Measurements from ENCODE around the gene TTLL12.
"Not testable (repeated sequence)": the region's sequence is repeated elsewhere in the genome, so short reads cannot be mapped to it uniquely, and the experiment has no call there.

Gene TTLL12

DNA sequence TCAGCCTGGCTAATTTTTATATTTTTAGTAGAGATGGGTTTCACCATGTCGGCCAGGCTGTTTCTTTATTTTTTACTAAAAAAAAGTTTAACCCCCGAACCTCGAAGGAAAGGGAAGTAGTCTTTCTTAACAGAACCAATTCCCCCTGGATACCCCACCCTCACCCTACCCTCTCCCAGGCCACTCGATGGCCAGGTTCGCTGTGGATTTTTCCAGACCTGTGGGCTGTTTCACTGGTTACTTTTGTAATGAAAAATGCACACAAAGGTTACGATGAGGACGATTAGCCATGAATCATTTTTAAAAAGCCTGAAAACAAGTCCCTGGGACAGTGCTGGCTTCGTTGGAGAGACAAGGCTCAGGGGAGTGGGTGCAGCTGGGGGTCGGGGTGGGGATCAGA lies 33.0 kb downstream of the TTLL12 start:
- peak overlapping the region; percentile 63 for H3K4me3 Mint-ChIP-seq
- H3K27me3 Mint-ChIP-seq, result no peaks in the 10 kb centered on the region
- no peaks in the 10 kb centered on the region for H3K9me3 Mint-ChIP-seq
- H3K36me3 Mint-ChIP-seq (ENCODE audit: low read depth), result peaks cover 62% of the 10 kb centered on the region
- intact Hi-C loops (cut with micrococcal nuclease), result loop anchor here (5.0 kb wide), 1 partner anchor 33 kb away; the partner anchor contains the start of gene TTLL12
- H3K27ac Mint-ChIP-seq, result peak overlapping the region; percentile 82
- H3K4me1 Mint-ChIP-seq (ENCODE audit: low read depth), result peaks cover 66% of the 10 kb centered on the region

- peaks cover 66% of the 10 kb centered on the region for H3K4me1 Mint-ChIP-seq (ENCODE audit: low read depth)
- H3K36me3 Mint-ChIP-seq (ENCODE audit: low read depth), result peaks cover 49% of the 10 kb centered on the region
- peak overlapping the region; percentile 88 for H3K27ac Mint-ChIP-seq
- H3K27me3 Mint-ChIP-seq, result no peaks in the 10 kb centered on the region
- peak overlapping the region; percentile 92 for H3K4me3 Mint-ChIP-seq
- intact Hi-C loops (cut with micrococcal nuclease), result loop anchor here (5.0 kb wide), 1 partner anchor 35 kb away; the partner anchor contains the start of gene TTLL12
- no peaks in the 10 kb centered on the region for H3K9me3 Mint-ChIP-seq
These were observed 34.4 kb downstream of the TTLL12 start for GRCh38 chr22:43152357-43153071.

- Mint-ChIP-seq H3K27ac (peak overlapping the region; percentile 88), H3K4me3 (peak overlapping the region; percentile 92), H3K27me3 (no peaks in the 10 kb centered on the region), H3K9me3 (no peaks in the 10 kb centered on the region), H3K36me3 (ENCODE audit: low read depth) (peaks cover 48% of the 10 kb centered on the region), H3K4me1 (ENCODE audit: low read depth) (peaks cover 66% of the 10 kb centered on the region)
- intact Hi-C loops (cut with micrococcal nuclease), result loop anchor here (5.0 kb wide), 1 partner anchor 35 kb away; the partner anchor contains the start of gene TTLL12
These were observed 35.0 kb downstream of the TTLL12 start for GRCh38 chr22:43152003-43152356.

DNA sequence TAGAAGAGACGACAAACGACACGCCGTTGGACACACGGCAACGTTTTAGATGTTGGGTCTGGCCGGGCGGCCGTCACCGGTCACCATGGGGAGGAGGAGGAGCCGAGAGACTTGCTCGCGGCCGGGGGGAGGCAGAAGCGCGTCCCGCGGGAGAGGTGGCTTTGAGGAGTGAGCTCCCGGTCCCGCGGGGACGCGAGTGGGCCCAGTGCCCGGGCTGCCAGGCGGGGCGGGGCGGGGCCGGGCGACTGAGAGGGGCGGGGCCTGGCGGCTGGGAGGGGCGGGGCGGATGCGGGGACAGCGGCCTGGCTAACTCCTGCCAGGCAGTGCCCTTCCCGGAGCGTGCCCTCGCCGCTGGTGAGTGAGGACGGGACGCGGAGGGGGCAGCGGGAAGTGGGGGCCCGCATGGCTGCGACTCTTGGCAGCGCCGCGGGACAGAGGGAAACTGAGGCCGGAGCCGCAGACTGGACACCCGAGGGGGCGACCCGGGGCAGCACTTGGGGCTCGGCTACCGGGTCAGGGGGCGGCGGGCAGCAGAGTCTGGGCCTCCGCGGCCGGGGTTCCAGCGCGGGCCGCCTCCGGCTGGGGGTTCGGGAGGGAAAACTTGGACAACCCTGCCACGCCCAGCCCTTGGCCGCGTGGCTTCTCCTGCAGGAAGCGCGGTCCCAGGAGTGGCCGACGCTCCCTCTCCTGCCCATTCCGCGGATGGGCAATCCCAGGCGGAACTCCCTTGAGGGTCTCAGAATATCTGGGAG lies 35.5 kb downstream of the TTLL12 start, which contains the start of gene TSPO:
Gene TSPO (plus strand): TSS at position 309 of the 752 bp plus-strand sequence. CDS start 7,680 bp downstream, outside the sequence.
- peaks cover 43% of the 10 kb centered on the region for H3K36me3 Mint-ChIP-seq (ENCODE audit: low read depth)
- H3K9me3 Mint-ChIP-seq, result no peaks in the 10 kb centered on the region
- no peaks in the 10 kb centered on the region for H3K27me3 Mint-ChIP-seq
- peak within 1 kb of the TSS; percentile 92 for H3K4me3 Mint-ChIP-seq
- intact Hi-C loops (cut with micrococcal nuclease), result loop anchor here (5.0 kb wide), 1 partner anchor 36 kb away; the partner anchor contains the start of gene TTLL12
- H3K27ac Mint-ChIP-seq, result peak within 1 kb of the TSS; percentile 88
- H3K4me1 Mint-ChIP-seq (ENCODE audit: low read depth), result peaks cover 65% of the 10 kb centered on the region

GRCh38 chr22:43150731-43151206 lies 36.2 kb downstream of the TTLL12 start:
- Mint-ChIP-seq H3K9me3 (no peaks in the 10 kb centered on the region), H3K27ac (peak overlapping the region; percentile 88), H3K27me3 (no peaks in the 10 kb centered on the region), H3K36me3 (ENCODE audit: low read depth) (peaks cover 36% of the 10 kb centered on the region), H3K4me1 (ENCODE audit: low read depth) (peaks cover 65% of the 10 kb centered on the region), H3K4me3 (peak overlapping the region; percentile 92)
- intact Hi-C loops (cut with micrococcal nuclease), result loop anchor here (5.0 kb wide), 1 partner anchor 37 kb away; the partner anchor contains the start of gene TTLL12

DNA sequence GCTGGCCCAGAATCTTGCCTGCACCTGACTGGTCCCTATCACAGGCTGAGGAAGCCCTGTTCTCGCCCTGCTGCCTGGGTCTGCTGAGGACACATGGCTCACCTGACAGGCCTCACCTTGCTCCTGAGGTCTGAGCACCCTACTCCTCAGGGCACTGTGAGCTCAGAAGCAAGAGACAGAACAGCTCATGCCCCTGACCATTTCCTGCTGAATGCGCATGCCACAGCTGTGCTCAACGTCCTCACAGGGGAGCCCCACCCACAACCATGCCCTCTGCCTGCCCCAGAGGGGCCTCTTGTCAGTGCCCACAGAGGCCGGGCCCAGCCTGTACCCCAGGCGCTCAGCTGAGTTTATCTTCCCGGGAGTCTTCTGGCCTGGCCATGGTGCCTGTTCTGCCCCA lies 38.4 kb downstream of the TTLL12 start:
- Mint-ChIP-seq H3K4me1 (ENCODE audit: low read depth) (peaks cover 68% of the 10 kb centered on the region), H3K9me3 (no peaks in the 10 kb centered on the region), H3K27me3 (no peaks in the 10 kb centered on the region), H3K27ac (peak overlapping the region; percentile 78), H3K4me3 (no peak overlapping the region), H3K36me3 (ENCODE audit: low read depth) (peaks cover 22% of the 10 kb centered on the region)
- intact Hi-C loops (cut with micrococcal nuclease), result no loop called here

GRCh38 chr22:43147821-43148220 lies 39.1 kb downstream of the TTLL12 start:
- H3K36me3 Mint-ChIP-seq (ENCODE audit: low read depth), result peaks cover 23% of the 10 kb centered on the region
- H3K27ac Mint-ChIP-seq, result peak overlapping the region; percentile 78
- no peaks in the 10 kb centered on the region for H3K27me3 Mint-ChIP-seq
- intact Hi-C loops (cut with micrococcal nuclease), result no loop called here
- H3K4me1 Mint-ChIP-seq (ENCODE audit: low read depth), result peaks cover 71% of the 10 kb centered on the region
- no peaks in the 10 kb centered on the region for H3K9me3 Mint-ChIP-seq
- H3K4me3 Mint-ChIP-seq, result peak overlapping the region; percentile 45

- H3K4me3 Mint-ChIP-seq, result peak overlapping the region; percentile 23
- H3K36me3 Mint-ChIP-seq (ENCODE audit: low read depth); intact Hi-C loops (cut with micrococcal nuclease); H3K27me3 Mint-ChIP-seq; H3K9me3 Mint-ChIP-seq: not testable (repeated sequence)
- H3K4me1 Mint-ChIP-seq (ENCODE audit: low read depth), result peaks cover 72% of the 10 kb centered on the region
- peak overlapping the region; percentile 78 for H3K27ac Mint-ChIP-seq
These were observed 40.6 kb downstream of the TTLL12 start for GRCh38 chr22:43146332-43146731.

DNA sequence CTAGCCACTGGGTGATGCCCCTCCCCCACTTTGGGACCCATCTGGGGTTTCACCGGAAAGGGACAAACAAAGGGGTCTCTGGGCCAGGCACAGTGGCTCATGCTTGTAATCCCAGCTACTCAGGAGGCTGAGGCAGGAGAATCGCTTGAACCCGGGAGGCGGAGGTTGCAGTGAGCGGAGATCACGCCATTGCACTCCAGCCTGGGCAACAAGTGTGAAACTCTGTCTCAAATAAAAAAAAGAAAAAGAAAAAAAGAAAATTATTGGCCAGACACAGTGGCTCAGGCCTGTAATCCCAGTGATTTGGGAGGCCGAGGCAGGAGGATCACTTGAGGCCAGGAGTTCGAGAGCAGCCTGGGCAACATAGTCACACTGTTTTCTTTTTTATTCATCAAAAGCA lies 41.6 kb downstream of the TTLL12 start:
- intact Hi-C loops (cut with micrococcal nuclease); H3K9me3 Mint-ChIP-seq; H3K36me3 Mint-ChIP-seq (ENCODE audit: low read depth); H3K4me3 Mint-ChIP-seq; H3K27me3 Mint-ChIP-seq: not testable (repeated sequence)
- H3K4me1 Mint-ChIP-seq (ENCODE audit: low read depth), result peaks cover 63% of the 10 kb centered on the region
- H3K27ac Mint-ChIP-seq, result peak overlapping the region; percentile 78

- intact Hi-C loops (cut with micrococcal nuclease), result no loop called here
- peaks cover 13% of the 10 kb centered on the region for H3K36me3 Mint-ChIP-seq (ENCODE audit: low read depth)
- H3K9me3 Mint-ChIP-seq, result no peaks in the 10 kb centered on the region
- peaks cover 61% of the 10 kb centered on the region for H3K4me1 Mint-ChIP-seq (ENCODE audit: low read depth)
- no peak overlapping the region for H3K4me3 Mint-ChIP-seq
- H3K27me3 Mint-ChIP-seq, result no peaks in the 10 kb centered on the region
- peak overlapping the region; percentile 78 for H3K27ac Mint-ChIP-seq
These were observed 42.0 kb downstream of the TTLL12 start for GRCh38 chr22:43144949-43145348.

GRCh38 chr22:43142880-43143562 lies 43.9 kb downstream of the TTLL12 start, which contains the start of gene MCAT:
MCAT (minus strand) TSS chr22:43143398; CDS start chr22:43143348, 50 bp downstream.
- intact Hi-C loops (cut with micrococcal nuclease), result no loop called here
- Mint-ChIP-seq H3K4me1 (ENCODE audit: low read depth) (peaks cover 50% of the 10 kb centered on the region), H3K9me3 (no peaks in the 10 kb centered on the region), H3K27me3 (no peaks in the 10 kb centered on the region), H3K36me3 (ENCODE audit: low read depth) (peaks cover 29% of the 10 kb centered on the region), H3K27ac (peak within 1 kb of the TSS; percentile 93), H3K4me3 (peak within 1 kb of the TSS; percentile 87)

DNA sequence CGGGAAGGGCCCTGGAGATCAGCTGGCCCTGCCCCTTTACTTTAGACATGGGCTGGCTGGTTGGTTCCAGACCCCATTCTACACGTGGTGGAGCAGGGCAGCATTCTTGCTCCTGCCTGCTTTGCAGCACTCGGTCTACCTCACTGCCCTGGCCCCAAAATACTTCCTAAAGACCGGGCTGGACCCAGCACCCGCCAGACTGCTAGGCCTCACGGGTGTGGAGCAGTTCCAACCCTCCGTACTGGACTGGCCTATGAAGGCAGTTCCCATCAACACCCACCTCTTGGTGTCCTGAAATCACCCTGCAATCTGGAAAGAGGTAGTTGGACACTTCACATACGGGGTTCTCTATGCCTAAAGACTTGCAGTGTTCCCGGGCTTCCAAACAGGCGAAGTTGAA lies 50.1 kb downstream of the TTLL12 start:
- H3K27me3 Mint-ChIP-seq, result no peaks in the 10 kb centered on the region
- no peak overlapping the region for H3K4me3 Mint-ChIP-seq
- H3K36me3 Mint-ChIP-seq (ENCODE audit: low read depth), result peaks cover 80% of the 10 kb centered on the region
- intact Hi-C loops (cut with micrococcal nuclease), result no loop called here
- peaks cover 17% of the 10 kb centered on the region for H3K4me1 Mint-ChIP-seq (ENCODE audit: low read depth)
- H3K27ac Mint-ChIP-seq, result no peak overlapping the region
- H3K9me3 Mint-ChIP-seq, result no peaks in the 10 kb centered on the region

DNA sequence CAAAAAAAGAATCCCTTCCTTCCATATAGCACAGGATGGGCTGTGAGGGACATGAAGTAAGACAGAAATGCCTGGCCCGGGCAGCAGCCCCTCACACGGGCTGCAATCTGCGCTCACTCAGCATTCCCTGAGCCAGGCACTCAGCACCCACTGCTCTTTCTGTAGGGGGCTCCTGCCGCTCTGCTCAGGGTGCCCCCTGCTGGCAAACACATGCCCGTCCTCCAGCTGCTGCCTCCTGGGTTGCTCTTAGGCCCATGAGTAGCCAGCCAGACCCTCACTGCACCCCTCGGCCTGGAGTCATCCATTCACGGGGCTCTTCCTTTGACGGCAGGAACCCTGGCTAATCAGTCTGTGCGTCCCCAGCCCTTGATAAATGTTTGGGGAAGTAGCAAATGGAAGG lies 50.7 kb downstream of the TTLL12 start:
- intact Hi-C loops (cut with micrococcal nuclease), result no loop called here
- H3K9me3 Mint-ChIP-seq, result no peaks in the 10 kb centered on the region
- H3K27me3 Mint-ChIP-seq, result no peaks in the 10 kb centered on the region
- H3K36me3 Mint-ChIP-seq (ENCODE audit: low read depth), result peaks cover 80% of the 10 kb centered on the region
- H3K4me1 Mint-ChIP-seq (ENCODE audit: low read depth), result peaks cover 22% of the 10 kb centered on the region
- no peak overlapping the region for H3K27ac Mint-ChIP-seq
- no peak overlapping the region for H3K4me3 Mint-ChIP-seq
